Measurements from ENCODE around the gene SLC1A3.
A peak's percentile ranks its signal among the peaks of the same experiment; 100 is the strongest.

Gene SLC1A3

DNA sequence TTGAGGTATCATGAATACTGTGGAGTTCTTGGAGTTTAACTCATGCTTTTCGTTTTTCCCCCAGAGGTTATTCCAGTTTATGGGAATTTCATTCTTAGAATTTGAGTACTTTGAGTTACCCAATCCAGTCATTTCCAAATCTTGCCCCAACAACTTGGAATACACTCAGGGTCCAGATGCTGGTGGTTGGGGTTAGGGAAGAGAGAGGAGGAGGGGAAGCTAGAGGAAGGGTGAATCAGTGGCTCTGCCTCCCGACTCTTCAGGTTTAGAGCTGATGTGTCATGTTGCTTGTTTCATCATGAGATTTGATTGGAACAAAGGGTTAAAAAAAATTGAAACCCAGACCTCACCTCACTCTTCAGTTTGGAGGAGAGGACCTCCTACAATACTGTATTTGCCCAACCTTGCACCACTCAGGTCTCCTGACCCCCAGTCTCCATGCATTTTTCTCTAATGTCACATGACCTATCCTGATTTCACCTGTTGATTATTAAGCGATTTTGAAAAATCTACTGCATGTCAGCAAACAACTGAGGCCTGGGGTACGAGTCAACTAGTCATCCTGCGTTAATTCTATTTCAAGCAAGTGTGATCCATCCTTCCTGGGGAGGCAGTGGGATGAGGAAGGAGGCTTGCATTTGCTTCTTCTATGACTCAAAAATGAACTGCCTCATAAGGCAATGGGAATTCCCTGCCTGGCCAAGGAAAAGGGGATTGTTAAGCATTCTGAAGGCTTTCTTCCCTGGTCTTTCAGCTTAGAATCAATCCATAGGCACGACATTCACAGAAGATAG lies 6.2 kb upstream of the SLC1A3 start:
- DNase-seq (ENCODE audit: low spot score): no peak

DNA sequence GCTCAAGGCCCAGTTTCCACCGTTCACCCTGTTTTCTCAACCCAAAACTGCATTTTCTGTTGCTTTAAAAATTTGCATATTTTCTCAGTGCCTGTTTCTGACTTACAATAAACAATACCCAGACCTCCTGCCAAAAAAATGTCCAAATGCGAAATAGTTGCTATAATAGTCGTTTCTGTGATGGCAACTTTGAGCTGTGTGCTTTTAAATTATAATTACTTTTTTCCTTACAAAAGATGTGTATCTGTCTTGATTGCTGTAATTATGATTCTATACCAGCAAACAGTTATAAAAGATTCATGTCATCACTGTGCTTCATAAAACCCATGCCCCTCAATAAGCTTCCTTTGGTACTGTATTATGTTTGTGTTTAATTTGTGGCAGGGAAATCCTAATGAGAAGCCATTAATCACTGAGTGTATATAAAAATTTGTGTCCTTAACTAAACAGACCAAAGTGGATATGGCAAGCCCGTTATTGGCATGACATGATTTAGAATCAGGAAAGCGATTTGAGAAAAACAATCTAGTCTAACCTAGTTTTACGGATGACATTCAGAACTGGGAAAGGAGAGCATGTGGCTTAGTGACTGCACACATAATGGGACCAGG lies 5.4 kb upstream of the SLC1A3 start:
- no peak for DNase-seq (ENCODE audit: low spot score)

DNA sequence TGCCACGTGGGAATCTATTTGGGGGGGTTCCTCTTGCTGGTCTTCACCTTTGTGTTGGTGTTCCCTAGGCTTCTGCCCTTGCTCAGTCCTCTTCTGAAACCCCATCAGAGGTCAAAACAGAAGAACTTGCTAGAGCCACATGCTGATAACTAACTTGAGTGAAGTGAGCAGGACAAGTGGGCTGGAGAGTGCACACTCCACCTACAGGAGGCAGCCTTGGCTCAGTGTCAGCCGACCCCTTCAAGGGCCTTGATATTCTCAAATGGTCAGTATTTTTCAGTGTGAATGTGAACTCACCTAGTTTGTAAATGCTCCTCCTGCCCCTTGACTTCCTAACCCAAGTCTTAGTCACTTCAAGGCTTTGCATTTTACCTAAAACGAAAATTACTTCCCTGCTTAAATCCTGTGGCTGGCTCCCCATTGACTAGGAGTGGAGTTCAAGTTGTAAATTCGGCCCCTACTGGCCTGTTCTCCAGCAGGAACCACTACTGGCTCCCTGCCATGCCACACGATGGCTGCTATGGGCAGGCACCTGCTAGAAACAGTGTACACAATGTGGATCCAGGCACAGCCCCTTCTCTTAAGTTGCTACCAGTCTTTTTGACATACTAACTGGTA lies 3.6 kb upstream of the SLC1A3 start:
- DNase-seq (ENCODE audit: low spot score): no peak

DNA sequence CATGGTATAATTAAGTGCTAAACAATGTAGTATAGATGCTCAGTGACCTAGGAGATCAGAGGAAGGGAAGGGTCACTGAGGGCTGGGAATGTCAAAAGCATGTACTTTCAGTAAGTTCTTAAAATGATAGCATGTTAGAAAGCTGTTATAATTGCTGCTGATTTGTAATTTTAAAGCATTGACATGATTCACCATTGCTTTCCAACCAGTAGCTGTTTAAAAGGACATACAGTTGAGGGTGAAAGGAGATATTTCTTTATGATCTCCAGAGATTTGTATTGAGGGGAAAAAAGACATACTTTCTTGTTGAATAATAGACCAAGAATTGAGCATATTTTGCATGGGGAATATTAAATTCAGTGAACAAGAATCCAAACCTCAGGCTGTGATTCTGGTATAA lies 1.2 kb upstream of the SLC1A3 start:
- DNase-seq (ENCODE audit: low spot score): no peak

DNA sequence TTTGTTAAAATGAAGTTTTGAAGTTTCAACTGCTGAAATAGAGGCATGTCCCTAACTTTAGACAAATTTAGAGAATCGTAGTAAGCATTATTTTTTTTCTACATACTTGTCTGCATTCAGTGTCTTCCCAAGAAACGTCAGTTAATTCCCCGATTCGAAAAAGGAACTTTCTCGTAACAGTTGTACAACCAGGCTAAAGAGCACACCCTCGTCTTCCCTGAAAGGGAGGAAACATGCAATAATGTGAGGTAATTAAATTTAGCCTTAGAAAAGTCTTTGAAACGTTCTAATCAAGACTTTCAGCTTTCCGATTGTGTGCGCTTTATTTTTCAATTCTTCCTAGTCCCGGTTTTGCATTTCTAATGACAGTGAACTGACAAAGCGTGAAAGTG lies 374 bp upstream of the SLC1A3 start:
- DNase-seq (ENCODE audit: low spot score): no peak

DNA sequence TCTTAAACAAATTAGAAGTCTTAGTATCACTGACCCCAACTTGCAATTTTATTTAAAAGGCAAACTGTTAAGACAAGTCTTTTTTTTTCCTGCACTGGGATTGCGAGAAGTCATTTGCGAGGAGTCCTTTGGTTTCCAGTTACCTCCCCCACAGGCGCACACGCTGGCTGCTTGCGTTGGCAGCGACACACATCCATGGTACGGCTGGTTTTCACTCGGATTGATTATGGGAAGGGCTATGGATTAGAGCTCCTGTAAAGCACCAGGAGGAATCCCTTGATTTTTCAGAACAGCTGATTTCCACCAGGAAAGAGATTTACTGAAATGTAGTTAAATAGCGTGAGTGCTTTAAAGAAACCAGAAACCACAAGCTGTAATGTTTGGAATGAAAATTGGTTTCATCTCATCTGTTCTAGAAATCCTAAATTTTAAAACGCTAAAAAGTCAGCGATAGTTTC lies 737 bp downstream of the SLC1A3 start:
- peak; percentile 46 for DNase-seq (ENCODE audit: low spot score)

DNA sequence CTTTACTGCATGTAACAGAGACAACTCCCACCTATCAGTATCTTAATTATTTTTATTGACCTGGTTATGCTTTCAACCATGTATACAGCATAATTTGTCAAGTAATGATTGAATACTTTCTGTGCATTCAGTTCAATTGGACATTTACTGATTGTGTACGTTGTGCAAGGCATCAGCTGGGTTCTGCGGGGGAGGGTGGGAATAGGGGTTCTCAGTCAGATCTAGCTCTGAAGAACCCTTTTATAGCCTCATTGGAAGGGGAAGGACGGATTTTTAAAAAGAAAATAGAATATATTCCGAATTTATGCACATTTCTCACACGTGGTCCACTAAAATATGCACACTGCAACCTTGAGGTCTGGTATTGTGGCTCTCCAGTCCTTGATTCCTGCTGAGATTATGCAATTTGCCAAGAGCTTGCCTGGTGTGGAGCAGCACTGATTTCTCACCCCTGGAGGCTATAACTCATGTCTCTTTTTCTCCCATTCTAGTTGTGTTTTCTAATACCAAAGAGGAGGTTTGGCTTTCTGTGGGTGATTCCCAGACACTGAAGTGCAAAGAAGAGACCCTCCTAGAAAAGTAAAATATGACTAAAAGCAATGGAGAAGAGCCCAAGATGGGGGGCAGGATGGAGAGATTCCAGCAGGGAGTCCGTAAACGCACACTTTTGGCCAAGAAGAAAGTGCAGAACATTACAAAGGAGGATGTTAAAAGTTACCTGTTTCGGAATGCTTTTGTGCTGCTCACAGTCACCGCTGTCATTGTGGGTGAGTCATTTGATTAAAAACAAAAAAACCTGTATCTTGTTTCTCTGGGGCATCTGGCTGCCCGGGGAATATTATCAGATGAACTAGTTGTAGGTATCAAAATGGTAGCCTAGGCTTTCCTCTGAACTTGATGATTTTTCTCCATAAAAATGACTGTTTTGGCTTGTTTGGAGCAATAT lies 1.7 kb downstream of the SLC1A3 start:
- DNase-seq (ENCODE audit: low spot score): peak; percentile 9

DNA sequence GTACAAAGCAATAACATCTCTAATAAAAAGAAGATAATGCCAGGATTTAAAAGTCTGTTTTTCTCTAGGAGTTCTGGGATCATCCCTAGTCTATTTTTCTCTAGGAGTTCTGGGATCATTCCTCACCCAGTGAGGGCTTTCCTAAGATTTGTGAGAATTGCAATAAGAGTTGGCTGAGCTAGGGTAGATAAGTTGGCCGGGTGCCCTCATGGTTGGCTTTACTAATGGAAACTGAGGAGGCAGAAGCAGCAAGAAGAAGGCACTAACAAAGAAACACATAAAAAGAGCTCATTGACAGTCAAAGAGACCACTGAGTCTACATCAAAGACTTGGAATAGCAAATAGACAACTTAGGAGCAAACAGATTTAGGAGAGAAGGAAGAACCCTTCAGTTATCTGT lies 4.2 kb downstream of the SLC1A3 start:
- DNase-seq (ENCODE audit: low spot score): no peak

DNA sequence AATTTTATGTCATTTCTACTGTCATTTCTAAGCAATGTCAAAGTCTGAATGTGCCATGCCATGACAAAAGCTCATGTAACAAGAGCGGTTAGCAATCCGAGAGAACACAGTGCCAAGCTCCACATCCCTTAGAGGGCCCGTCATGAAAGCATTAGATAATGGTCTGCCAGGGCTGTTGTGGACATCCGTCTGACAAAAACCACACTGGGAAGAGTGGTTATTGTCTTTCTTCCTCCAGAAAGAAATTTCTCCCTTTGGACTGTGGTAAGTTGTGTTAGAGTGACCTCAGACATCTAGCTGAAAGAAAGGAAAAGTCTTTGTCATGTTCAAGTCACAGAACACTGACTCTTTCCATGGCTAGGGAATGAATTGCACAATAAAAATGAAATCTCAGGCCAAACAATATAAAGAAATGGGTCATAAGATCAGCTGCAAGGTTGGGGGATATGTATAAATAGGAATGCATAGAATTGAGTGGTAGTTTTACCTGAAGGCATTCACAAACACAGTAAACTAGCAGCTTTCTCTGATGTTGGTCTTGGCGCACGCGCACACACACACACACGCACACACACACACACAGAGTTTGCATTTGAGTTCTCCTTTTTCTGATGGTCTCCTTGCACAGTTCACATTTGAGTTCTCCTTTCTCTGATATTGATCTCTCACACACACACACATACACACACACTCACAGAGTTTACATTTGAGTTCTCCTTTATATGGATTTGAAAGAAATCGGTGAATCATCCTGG lies 5.3 kb downstream of the SLC1A3 start:
- no peak for DNase-seq (ENCODE audit: low spot score)

DNA sequence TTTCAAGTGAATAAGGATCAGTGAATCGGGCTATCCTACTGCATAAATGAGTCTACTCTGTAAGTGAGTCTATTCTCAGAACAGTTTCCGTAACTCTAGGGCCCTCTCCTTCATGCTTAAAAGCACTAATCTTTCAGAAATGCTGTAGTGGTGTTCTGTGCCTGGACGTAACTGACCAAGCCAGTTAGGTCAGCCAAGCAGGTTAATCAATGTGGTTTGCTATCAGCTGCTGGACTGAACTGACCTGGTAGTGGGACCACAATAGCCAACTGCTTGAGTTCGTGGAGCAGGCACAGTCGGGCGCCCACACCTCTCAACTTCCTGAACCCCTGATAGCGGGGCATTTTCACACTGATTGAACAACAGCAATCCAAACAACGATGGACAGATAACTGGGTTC lies 6.8 kb downstream of the SLC1A3 start:
- no peak for DNase-seq (ENCODE audit: low spot score)

DNA sequence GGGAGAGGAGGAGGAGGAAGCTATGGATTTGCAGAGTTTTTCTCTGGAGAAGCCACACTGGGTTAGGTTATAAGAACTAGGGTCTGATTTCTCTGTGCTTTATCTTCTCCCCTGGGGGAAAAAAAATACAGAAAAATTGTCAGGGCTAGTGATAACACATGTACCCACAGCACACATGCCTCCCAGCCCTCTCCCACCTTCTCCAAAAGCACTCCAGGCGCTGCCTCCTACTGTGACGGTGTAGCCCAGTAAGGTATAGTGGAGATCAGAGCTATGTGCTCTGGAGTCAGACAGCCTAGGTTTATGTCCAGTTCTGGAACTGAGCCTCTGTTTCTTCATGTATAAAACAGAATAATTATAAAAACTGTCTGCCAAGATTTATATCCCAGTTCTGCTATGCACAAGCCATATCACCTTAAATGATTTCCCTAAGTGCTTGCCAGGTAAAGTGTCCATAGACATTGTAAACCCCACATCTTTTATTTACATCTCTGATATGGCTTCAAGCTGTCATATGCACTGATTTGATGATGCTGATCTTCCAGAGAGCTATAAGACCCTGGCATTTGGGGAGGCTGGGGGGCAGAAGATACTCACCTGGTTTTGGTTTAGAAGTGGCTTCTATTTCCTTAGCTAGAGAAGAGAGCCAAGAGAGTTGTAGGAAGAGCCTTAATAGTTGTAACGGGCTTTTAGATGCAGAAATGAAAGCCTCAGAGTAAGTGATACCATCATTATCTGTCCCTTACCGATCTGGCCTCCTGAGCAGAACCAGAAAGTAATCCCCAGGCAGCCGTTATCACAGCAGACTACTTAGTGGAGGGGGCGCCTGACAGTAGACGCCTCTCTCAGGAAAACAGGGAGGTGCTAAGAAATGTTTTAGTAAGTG lies 7.6 kb downstream of the SLC1A3 start:
- DNase-seq (ENCODE audit: low spot score): peak; percentile 36

DNA sequence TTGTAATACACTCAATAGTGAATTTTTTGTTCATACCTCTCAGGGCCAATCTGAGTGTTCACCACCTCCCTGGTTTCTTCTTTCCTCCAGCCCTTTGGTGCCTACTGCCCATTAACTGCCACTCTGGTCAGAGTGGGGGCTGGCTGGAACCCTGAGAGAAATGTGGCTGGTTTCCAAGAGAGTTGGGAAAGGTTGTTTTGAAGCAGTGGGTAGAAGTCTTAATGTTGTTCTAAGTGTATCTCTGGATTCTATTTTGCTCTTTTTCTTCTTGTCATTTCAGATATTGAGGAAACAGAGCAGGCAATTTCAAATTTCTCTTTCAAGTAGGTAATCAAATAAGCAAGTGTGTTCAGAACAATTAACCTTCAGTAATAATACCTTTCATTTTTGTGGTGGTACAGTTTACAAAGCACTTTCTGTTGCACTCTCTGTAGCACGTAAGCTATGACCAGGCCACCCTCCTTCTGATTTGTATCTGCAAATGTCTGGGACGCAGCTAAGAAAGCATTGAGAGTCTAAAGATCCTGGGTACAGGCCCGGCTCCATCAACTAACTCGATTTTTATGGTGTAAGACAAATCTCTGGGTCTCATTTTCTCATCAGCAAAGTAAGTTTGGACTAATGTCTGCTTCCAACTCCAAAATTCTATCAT lies 8.4 kb downstream of the SLC1A3 start:
- peak; percentile 10 for DNase-seq (ENCODE audit: low spot score)

DNA sequence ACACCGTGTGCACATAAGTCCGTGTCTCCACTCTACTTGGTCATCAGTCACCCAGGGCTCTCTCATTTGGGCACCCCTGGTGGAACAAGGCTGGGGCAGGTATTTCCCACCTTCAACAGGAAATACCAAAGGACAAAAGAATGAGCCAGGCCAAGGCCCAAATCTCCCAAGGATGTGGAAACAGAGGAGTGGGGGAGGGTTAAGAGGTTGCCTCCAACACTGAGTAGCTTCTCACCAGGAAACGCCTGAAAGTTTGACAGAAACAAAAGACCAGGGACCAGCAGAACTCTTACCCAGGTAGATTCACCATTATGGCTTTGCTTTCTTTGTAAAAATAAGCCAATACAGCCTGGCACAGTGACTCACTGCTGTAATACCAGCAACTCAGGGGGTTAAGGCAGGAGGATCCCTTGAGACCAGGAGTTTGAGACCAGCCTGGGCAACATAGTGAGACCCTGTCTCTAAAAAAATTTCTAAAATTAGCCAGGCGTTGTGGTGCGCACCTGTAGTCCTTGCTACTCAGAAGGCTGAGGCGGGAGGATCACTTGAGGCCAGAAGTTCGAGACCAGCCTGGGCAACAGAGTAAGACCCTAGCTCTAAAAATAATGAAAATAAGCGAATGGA lies 12.7 kb downstream of the SLC1A3 start:
- no peak for DNase-seq (ENCODE audit: low spot score)

DNA sequence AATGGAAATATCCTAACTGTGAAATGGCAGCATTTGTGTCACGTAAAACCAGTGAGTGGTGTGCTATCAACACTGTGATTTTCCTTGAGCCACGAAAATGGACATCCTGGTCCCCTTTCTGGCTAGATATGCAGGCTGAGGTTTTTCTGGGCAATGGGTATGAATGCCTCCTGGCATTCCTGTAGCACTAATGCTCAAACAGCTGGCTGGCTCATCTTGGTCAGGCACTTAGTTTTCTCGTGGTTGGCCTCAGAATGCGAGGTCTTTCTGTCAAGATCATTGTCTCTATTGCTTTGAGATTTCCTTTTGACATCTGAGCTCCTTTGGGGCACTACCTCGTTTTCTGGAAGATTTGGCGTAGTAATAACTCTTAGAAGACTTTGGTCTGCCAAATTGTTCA lies 15.6 kb downstream of the SLC1A3 start:
- no peak for DNase-seq (ENCODE audit: low spot score)

DNA sequence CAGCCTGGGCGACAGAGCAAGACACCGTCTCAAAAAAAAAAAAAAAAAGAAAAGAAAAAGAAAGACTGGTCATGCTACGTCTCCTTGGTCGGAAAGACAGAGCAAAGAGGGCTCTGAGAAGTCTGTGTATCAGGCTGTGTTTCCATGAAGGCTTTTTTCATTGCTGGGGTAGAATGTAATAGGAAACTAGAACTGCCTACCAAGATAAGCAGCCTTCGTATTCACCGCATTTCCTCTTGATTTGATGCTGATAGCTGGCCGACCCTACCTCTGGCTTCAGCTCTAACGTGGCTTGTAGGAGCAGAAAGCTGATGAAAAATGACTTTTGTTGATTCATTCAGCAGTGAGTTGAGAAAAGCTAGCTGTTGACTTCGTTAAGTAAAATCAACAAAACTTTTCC lies 17.4 kb downstream of the SLC1A3 start:
- no peak for DNase-seq (ENCODE audit: low spot score)

DNA sequence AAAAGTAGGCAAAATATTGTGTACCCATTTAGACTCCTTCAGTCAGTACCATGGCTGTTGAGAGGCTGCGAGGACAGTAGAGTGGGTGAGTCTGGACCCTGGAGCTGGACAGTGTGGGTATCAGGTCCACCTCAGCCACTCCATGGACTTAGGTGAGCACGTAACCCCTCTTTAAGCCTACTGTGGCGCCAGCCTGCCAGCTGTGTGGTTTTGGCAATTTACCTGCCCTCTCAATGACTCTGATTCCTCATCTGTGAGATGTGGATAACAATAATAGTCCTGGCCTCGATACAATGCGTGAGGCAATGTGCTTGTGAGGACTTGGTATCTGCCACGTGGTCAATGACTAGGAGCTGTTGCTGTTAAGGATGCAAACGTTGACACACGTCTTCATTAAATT lies 17.9 kb downstream of the SLC1A3 start:
- no peak for DNase-seq (ENCODE audit: low spot score)

DNA sequence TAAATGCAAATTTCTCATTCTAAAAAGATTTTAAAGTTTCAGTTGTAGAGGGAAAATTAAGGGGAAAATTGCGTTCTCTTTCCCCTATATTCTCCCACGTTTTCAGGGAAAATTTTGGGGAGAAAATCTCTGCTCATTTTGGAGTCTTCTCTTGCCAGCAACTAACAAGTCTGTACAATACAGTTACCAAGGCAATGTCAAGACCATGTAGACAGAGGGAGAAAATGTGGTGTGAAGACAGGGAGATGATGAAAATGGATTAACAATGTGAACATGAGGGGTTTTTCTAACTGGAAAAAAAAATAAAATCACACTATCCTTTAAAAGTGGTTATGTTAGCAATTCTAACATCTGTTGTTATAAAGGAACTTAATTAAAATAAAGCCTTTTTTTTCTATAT lies 22.3 kb downstream of the SLC1A3 start:
- no peak for DNase-seq (ENCODE audit: low spot score)

DNA sequence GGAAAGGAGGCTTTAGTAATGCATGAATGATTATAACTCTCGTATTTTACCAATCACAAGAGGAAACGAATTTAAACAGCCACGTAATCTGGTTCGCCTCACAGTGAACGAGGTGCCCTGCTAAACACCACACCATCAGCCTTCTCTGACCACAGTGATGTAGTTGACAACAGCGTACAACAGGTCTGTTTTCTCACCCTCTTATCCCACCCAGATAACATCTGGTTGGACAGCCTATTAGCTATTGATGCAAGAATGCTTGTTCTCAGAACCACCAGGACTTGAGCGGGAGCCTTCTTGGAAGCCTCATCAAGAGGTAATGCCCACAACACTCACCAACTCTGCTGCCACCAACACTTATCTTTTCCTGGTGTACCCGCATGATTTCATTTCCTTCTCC lies 23.3 kb downstream of the SLC1A3 start:
- DNase-seq (ENCODE audit: low spot score): no peak
